ENCODE results near the gene EVL. TPM values are rescaled to one million over a fixed set of nuclear protein-coding genes. Genes with fewer than 3 reads are reported as not detected.

EVL gene
- total RNA-seq, 2 experiments from 2014 or later = 660 to 678 TPM

DNA sequence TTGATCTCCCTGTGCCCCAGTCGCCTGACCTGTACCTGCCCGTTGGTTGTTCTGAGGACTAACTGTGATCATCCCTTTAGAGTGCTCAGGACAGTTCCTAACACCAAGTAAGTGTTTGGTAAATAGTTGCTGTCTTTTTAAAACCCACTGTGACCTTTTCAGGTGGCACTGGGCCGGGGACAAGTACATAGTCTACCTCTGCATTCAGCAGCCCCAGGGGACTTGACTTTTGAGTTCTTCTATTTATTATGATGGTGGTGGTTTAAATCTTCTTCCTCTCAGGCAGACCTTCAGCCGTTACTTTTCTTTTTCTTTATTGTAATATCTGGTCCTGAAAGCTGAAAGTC, 38.8 kb downstream of the EVL start:
- no peaks in the 10 kb centered on the region for H3K9me3 Mint-ChIP-seq
- DNase-seq = peak in 1 of 14 experiments; percentile 37
- intact Hi-C loops (cut with DNase I, micrococcal nuclease) = no loop called here
- POLR2A ChIA-PET = interaction anchor here (0.9 to 49.3 kb wide), 7 partner anchors 9 to 133 kb away, joined by 3 to 1638 read pairs (median 6); partner anchors contain the start of gene EVL
- H3K27ac Mint-ChIP-seq = peak overlapping the region; percentile 98
- peak overlapping the region; percentile 72 for H3K4me3 Mint-ChIP-seq
- H3K36me3 Mint-ChIP-seq (ENCODE audit: low read depth) = peaks cover 98% of the 10 kb centered on the region
- H3K4me1 Mint-ChIP-seq (ENCODE audit: low read depth) = peaks cover 97% of the 10 kb centered on the region
- CTCF ChIA-PET = interaction anchor here (1.0 to 34.3 kb wide), 5 partner anchors 8 to 122 kb away, joined by 3 to 1090 read pairs (median 5); partner anchors contain the start of gene EVL
- H3K4me3 ChIP-seq (ENCODE audit: low read length) = peak overlapping the region; percentile 22
- no peaks in the 10 kb centered on the region for H3K9me3 ChIP-seq (ENCODE audit: control insufficient read depth in 1 of 2, insufficient read depth in 1 of 2, low read length in 2 of 2)
- TF ChIP-seq, protein P1, sequence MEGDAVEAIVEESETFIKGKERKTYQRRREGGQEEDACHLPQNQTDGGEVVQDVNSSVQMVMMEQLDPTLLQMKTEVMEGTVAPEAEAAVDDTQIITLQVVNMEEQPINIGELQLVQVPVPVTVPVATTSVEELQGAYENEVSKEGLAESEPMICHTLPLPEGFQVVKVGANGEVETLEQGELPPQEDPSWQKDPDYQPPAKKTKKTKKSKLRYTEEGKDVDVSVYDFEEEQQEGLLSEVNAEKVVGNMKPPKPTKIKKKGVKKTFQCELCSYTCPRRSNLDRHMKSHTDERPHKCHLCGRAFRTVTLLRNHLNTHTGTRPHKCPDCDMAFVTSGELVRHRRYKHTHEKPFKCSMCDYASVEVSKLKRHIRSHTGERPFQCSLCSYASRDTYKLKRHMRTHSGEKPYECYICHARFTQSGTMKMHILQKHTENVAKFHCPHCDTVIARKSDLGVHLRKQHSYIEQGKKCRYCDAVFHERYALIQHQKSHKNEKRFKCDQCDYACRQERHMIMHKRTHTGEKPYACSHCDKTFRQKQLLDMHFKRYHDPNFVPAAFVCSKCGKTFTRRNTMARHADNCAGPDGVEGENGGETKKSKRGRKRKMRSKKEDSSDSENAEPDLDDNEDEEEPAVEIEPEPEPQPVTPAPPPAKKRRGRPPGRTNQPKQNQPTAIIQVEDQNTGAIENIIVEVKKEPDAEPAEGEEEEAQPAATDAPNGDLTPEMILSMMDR (IDR thresholded peaks at IDR 0.05) = no peak
- no peaks in the 10 kb centered on the region for H3K27me3 Mint-ChIP-seq
- no peaks in the 10 kb centered on the region for H3K27me3 ChIP-seq (ENCODE audit: control insufficient read depth in 1 of 2, insufficient read depth in 2 of 2, low read length in 2 of 2)
- no peak for ATAC-seq (ENCODE audit: poor library complexity)
- peaks cover 100% of the 10 kb centered on the region for H3K4me1 ChIP-seq (ENCODE audit: insufficient read depth, low read length)
- peak overlapping the region; percentile 61 to 85 for H3K27ac ChIP-seq (ENCODE audit: low read depth in 1 of 2, low read length in 2 of 2)
- H3K36me3 ChIP-seq (ENCODE audit: insufficient read depth, low read length) = peaks cover 98% of the 10 kb centered on the region

DNA sequence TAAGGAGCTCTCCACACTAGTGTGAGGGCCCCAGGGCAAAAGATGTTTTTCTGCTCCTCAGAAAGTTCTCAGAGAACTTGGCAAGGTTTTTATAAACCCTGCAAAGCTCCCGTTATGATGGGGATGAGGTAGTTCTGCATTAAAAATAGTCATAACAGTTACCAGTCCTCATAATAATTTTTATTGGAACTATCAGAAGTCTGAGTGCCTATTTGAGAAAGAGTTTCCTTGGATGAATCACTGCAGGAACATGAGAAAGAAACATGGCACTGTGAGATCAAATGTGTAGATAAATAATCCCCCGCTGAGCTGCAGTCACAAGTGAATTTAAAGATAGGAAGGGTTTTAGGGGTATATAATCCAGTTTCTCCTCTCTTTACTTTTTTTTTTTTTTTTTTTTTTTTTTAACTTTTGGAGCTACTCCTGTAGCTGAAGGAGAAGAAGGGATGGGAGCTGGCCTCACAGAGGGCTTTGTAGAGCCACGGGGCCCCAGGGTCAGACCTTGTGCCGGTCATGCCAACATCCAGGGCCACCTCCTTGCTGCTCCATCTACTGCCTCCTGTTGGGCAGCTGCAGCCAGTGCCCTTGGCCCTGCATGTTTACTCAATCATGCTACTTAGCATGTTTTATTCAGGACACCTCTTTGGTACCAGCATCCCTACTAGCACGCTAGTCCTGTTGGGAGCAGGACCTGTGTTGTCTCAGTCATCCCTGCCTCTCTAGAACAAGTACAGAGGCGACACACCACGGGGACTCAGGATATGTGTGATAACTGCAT, 39.5 kb downstream of the EVL start:
- H3K4me3 Mint-ChIP-seq = peak overlapping the region; percentile 81
- H3K4me3 ChIP-seq (ENCODE audit: low read length) = no peak overlapping the region
- peaks cover 97% of the 10 kb centered on the region for H3K4me1 Mint-ChIP-seq (ENCODE audit: low read depth)
- H3K27ac ChIP-seq (ENCODE audit: low read depth in 1 of 2, low read length in 2 of 2) = peak overlapping the region; percentile 70 to 85
- ChIA-PET CTCF (interaction anchor here (0.6 to 34.3 kb wide), 6 partner anchors 9 to 124 kb away, joined by 3 to 1090 read pairs (median 4); partner anchors contain the start of gene EVL), POLR2A (interaction anchor here (0.9 to 49.3 kb wide), 6 partner anchors 9 to 119 kb away, joined by 3 to 1638 read pairs (median 7); partner anchors contain the start of gene EVL)
- ATAC-seq (ENCODE audit: poor library complexity) (no peak), DNase-seq (peak in 3 of 14 experiments; percentile 32 to 57 (median 45))
- no peaks in the 10 kb centered on the region for H3K9me3 ChIP-seq (ENCODE audit: control insufficient read depth in 1 of 2, insufficient read depth in 1 of 2, low read length in 2 of 2)
- H3K27ac Mint-ChIP-seq = peak overlapping the region; percentile 98
- TF ChIP-seq, protein P1 (IDR thresholded peaks at IDR 0.05) = peak; percentile 28
- no peaks in the 10 kb centered on the region for H3K9me3 Mint-ChIP-seq
- intact Hi-C loops (cut with DNase I, micrococcal nuclease) = no loop called here
- H3K27me3 Mint-ChIP-seq = no peaks in the 10 kb centered on the region
- peaks cover 98% of the 10 kb centered on the region for H3K36me3 Mint-ChIP-seq (ENCODE audit: low read depth)
- H3K27me3 ChIP-seq (ENCODE audit: control insufficient read depth in 1 of 2, insufficient read depth in 2 of 2, low read length in 2 of 2) = no peaks in the 10 kb centered on the region
- peaks cover 98% of the 10 kb centered on the region for H3K36me3 ChIP-seq (ENCODE audit: insufficient read depth, low read length)
- peaks cover 100% of the 10 kb centered on the region for H3K4me1 ChIP-seq (ENCODE audit: insufficient read depth, low read length)

DNA sequence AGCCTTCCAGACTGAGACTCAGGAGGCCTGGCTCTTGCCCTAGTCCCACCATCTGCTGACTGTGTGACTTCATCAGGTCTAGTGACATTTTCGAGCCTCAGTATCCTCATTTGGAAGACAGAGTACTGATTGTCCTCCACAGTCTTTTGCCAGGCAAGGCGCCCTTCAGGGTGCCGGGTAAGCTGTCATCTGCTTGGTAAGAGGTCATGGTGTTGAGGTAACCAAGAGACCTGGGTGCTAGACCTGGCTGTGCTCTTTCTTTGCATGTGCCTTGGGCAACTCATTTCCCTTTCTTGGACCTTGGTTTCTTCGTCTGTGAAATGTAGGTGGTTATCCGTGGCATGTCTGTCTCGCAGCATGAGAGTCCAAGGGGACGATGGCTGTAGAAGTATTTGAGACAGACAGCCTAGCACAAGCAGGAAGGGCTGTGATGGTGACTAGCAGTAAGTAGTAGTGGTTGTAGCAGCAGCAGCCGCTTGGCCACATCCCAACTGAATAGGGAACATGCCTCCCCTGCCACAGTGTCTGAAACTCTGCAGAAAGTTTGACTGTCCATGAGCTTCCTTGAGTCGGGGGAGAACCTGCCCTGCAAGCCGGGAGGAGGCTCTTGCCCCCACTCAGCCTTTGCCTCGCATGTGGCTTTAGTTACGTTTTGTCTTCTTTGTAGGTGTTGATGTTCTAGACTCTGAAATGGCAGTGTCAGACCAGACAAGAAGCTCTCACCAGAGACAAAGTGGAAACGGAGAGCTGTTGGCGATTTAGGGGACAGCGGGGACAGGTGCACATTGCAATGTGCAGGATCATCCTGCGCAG, 40.3 kb downstream of the EVL start:
- intact Hi-C loops (cut with DNase I, micrococcal nuclease) = no loop called here
- peak overlapping the region; percentile 81 for H3K4me3 Mint-ChIP-seq
- Histone ChIP-seq H3K4me1 (ENCODE audit: insufficient read depth, low read length) (peaks cover 95% of the 10 kb centered on the region), H3K4me3 (ENCODE audit: low read length) (peak overlapping the region; percentile 23), H3K27ac (ENCODE audit: low read depth in 1 of 2, low read length in 2 of 2) (peak overlapping the region; percentile 70 to 85), H3K9me3 (ENCODE audit: control insufficient read depth in 1 of 2, insufficient read depth in 1 of 2, low read length in 2 of 2) (no peaks in the 10 kb centered on the region), H3K27me3 (ENCODE audit: control insufficient read depth in 1 of 2, insufficient read depth in 2 of 2, low read length in 2 of 2) (no peaks in the 10 kb centered on the region), H3K36me3 (ENCODE audit: insufficient read depth, low read length) (peaks cover 98% of the 10 kb centered on the region)
- ATAC-seq (ENCODE audit: poor library complexity) (peak; percentile 16), DNase-seq (peak in 9 of 14 experiments; percentile 25 to 54 (median 41))
- peaks cover 96% of the 10 kb centered on the region for H3K36me3 Mint-ChIP-seq (ENCODE audit: low read depth)
- no peaks in the 10 kb centered on the region for H3K27me3 Mint-ChIP-seq
- POLR2A ChIA-PET = interaction anchor here (0.6 to 49.3 kb wide), 11 partner anchors 9 to 135 kb away, joined by 3 to 1638 read pairs (median 4); partner anchors contain the start of gene EVL
- peak overlapping the region; percentile 98 for H3K27ac Mint-ChIP-seq
- CTCF ChIA-PET = interaction anchor here (0.6 to 34.3 kb wide), 9 partner anchors 10 to 125 kb away, joined by 3 to 1090 read pairs (median 4); partner anchors contain the start of gene EVL
- TF ChIP-seq, protein P1 (IDR thresholded peaks at IDR 0.05) = no peak
- no peaks in the 10 kb centered on the region for H3K9me3 Mint-ChIP-seq
- peaks cover 91% of the 10 kb centered on the region for H3K4me1 Mint-ChIP-seq (ENCODE audit: low read depth)
